Spleen (tissue), 11 donors: ENCODE data around the gene RNF130. TPM values are rescaled to one million over a fixed set of nuclear protein-coding genes. Genes with fewer than 3 reads are reported as not detected.

Source experiments
- DNase-seq: peaks from one replicate; pipeline ENCODE4 v3.0.0-alpha.2; 2020
- H3K27ac ChIP-seq, 8 donors: fragments of 200-600 bp; sonication (generic) in 7 of 8; 1 replicate in 4 of 8; 2 replicates in 4 of 8; pipeline versions ENCODE4 v1.5.0 to v1.8.0; 2016 to 2021; ENCODE audit warnings: inconsistent platforms in 4 of 8, mild to moderate bottlenecking in 4 of 8, moderate library complexity in 1 of 8
- H3K27me3 ChIP-seq, 7 donors: fragments of 200-600 bp; sonication (generic) in 6 of 7; replicated peaks in 1 of 7; 1 replicate in 4 of 7; 2 replicates in 3 of 7; pipeline versions ENCODE4 v1.5.0 to v1.8.0; 2016 to 2021; ENCODE audit warnings: inconsistent platforms in 3 of 7, mild to moderate bottlenecking in 1 of 7
- H3K36me3 ChIP-seq, 6 donors: fragments of 200-600 bp; sonication (generic) in 5 of 6; 1 replicate in 4 of 6; 2 replicates in 2 of 6; pipeline versions ENCODE4 v1.5.0 to v1.8.0; 2016 to 2021; ENCODE audit warnings: inconsistent platforms in 2 of 6
- H3K4me1 ChIP-seq, 6 donors: fragments of 200-600 bp; sonication (generic) in 5 of 6; 1 replicate in 3 of 6; 2 replicates in 3 of 6; pipeline versions ENCODE4 v1.5.0 to v1.8.0; 2016 to 2021; ENCODE audit warnings: inconsistent platforms in 3 of 6
- H3K4me3 ChIP-seq, 8 donors: fragments of 200-600 bp; sonication (generic) in 7 of 8; 1 replicate in 4 of 8; 2 replicates in 4 of 8; pipeline versions ENCODE4 v1.5.0 to v1.8.0; 2016 to 2021; ENCODE audit warnings: inconsistent platforms in 4 of 8, mild to moderate bottlenecking in 4 of 8, moderate library complexity in 2 of 8
- H3K9me3 ChIP-seq, 8 donors: fragments of 200-600 bp; sonication (generic) in 7 of 8; 1 replicate in 4 of 8; 2 replicates in 4 of 8; pipeline versions ENCODE4 v1.5.0 to v1.8.0; 2016 to 2021; ENCODE audit warnings: inconsistent platforms in 4 of 8
- CTCF ChIP-seq, 11 experiments: fragments of 200-600 bp in 7 of 11; fragments of 450-650 bp in 4 of 11; sonication (generic) in 4 of 11; IDR thresholded peaks in 8 of 11; conservative IDR thresholded peaks in 3 of 11; 1 replicate in 7 of 11; 2 replicates in 4 of 11; pipeline versions ENCODE4 v1.4.0 to v1.8.0; 2016 to 2021; ENCODE audit warnings: antibody characterized with exemption in 11 of 11, inconsistent platforms in 4 of 11, mild to moderate bottlenecking in 1 of 11
- POLR2A ChIP-seq, 3 donors: fragments of 450-650 bp; IDR thresholded peaks; one replicate each; pipeline ENCODE4 v1.5.1; 2017; ENCODE audit warnings: antibody characterized with exemption in 3 of 3, mild to moderate bottlenecking in 1 of 3
- POLR2AphosphoS5 ChIP-seq, 3 donors: sonication (generic); formaldehyde crosslinking; IDR thresholded peaks; one replicate each; pipeline ENCODE4 v1.5.1; 2017; ENCODE audit warnings: antibody characterized with exemption in 3 of 3
- WGBS, 5 donors: extraction: QIAGEN DNeasy Blood & Tissue Kit in 3 of 5; methylation state at CpG; one replicate each; pipeline versions ENCODE4 v1.1.5 to v1.1.7; 2013 to 2018; 5-methylcytosine and 5-hydroxymethylcytosine counted together
- intact Hi-C: fragments of 100-400 bp; cut with DNase I; formaldehyde crosslinking; loops from one replicate; pipeline ENCODE4 v1.15.0; 2023; ENCODE audit warnings: low total_unique reads
- microRNA-seq, 3 donors: library from miRNA; unstranded; fragments of <30 nt; microRNA quantifications; one replicate each; pipeline versions ENCODE4 to v1.1.0, GENCODE V29; 2019 to 2020
- polyA plus RNA-seq, 3 donors: library from polyadenylated mRNA; stranded (reverse); fragments of 200-250 nt; gene quantifications; one replicate each; pipeline ENCODE4 v1.2.1, GENCODE V29; 2013
- small RNA-seq, 4 donors: library from RNA; depleted of rRNA; stranded (forward); fragments of <200 nt; gene quantifications; one replicate each; pipeline ENCODE3, GENCODE V24; 2016
- total RNA-seq, 7 donors: library from RNA; depleted of rRNA in 3 of 7; stranded (reverse); fragments of >200 nt in 3 of 7; fragmentation: NEBNext Ultra II Directional in 4 of 7; extraction: Animal tissue kit (Norgen Biotek cat#: 25700) in 4 of 7; gene quantifications; one replicate each; pipeline versions ENCODE4 v1.1.0 to v1.2.1, GENCODE V29; 2016 to 2021
- donor health status: healthy with polysubstance abuse.
- donor health status: DM: no; HTN: no; CAD: no; lungs with moderate emphysema.
- donor health status: DM: no; HTN: no; CAD: no.
- donor health status: Bipolar disorder and iron deficiency.
- donor health status: healthy.
- donor health status: DM: no; HTN: no; CAD: no.
- donor health status: DM: yes; HTN: yes; CAD: no.

The RNF130 gene
- total and polyA plus RNA-seq, 10 donors, result 44.1 to 119 (median 82.7) TPM

- TF ChIP-seq CTCF (IDR thresholded peaks at IDR 0.05 in 8 of 11, conservative IDR thresholded peaks at IDR 0.05 in 3 of 11) (no peak), POLR2A (IDR thresholded peaks at IDR 0.05) (no peak), POLR2AphosphoS5 (IDR thresholded peaks at IDR 0.05) (no peak)
- Histone ChIP-seq H3K9me3 (no peaks in the 10 kb centered on the region), H3K4me3 (no peak overlapping the region), H3K27me3 (no peaks in the 10 kb centered on the region), H3K4me1 (peaks cover 16 to 57% (median 42%) of the 10 kb centered on the region in 6 donors), H3K36me3 (peaks cover 0 to 49% (median 19%) of the 10 kb centered on the region in 6 donors), H3K27ac (no peak overlapping the region)
- 67 to 81% (median 72%) methylated on average over 8 of the region's 8 CpGs for WGBS, 5 donors
- intact Hi-C loops, result loop anchor here (5.0 kb wide), 1 partner anchor 98 kb away; the partner anchor contains the start of gene MGAT4B
- no peak for DNase-seq
Observed at GRCh38 chr5:179905161-179905560, 166.4 kb downstream of the RNF130 start.

Small RNA genes lying within 50 kb of the gene (microRNA-seq; reads per million reads assigned to microRNA genes)
- 129 to 167 (median 143) reads per million in 3 donors for gene MIR340

Small RNA genes lying within 50 kb of the gene (small RNA-seq; reads per million reads assigned to genes)
- gene MIR340, result 104 to 180 (median 138) reads per million in 4 donors

Other genes starting within 250 kb of the RNF130 start
- gene MRNIP, start 212.9 kb downstream of the RNF130 start, total RNA-seq, result 10 to 100 TPM; 46.2 to 88.4 (median 48.0) TPM
- 100 to 1,000 TPM in 1 of 3 donors, 10 to 100 TPM in 2; 34.9 to 107 (median 58.7) TPM for gene MRNIP, start 212.9 kb downstream of the RNF130 start, polyA plus RNA-seq
- 100 to 1,000 TPM in 6 of 7 donors, 10 to 100 TPM in 1; 98.9 to 140 (median 120) TPM for gene TBC1D9B, start 163.9 kb downstream of the RNF130 start, total RNA-seq
- 10 to 100 TPM; 29.5 to 67.1 (median 38.0) TPM for gene TBC1D9B, start 163.9 kb downstream of the RNF130 start, polyA plus RNA-seq
- 1 to 10 TPM in 1 of 7 donors, under 1 TPM in 1, not detected in 5; 0.17 to 1.1 TPM for gene RASGEF1C, start 137.5 kb upstream of the RNF130 start, total RNA-seq
- gene RASGEF1C, start 137.5 kb upstream of the RNF130 start, polyA plus RNA-seq, result under 1 TPM in 2 of 3 donors, not detected in 1; 0.06 to 0.26 TPM
- gene MAPK9, start 220.3 kb upstream of the RNF130 start, total RNA-seq, result 10 to 100 TPM; 30.7 to 38.5 (median 33.4) TPM
- 10 to 100 TPM in 2 of 3 donors, 1 to 10 TPM in 1; 8.9 to 13.9 (median 10.3) TPM for gene MAPK9, start 220.3 kb upstream of the RNF130 start, polyA plus RNA-seq